GM23338 (cell line): Measurements from ENCODE around the gene PRKCD. TPM values are rescaled to one million over a fixed set of nuclear protein-coding genes. Genes with fewer than 3 reads are reported as not detected.

Experiments used
- ATAC-seq: fragments of 200-7000 bp; cut with Tn5 transposase; 3 replicates; pipeline ENCODE4 v1.9.1; 2020
- DNase-seq: peaks from one replicate; pipeline ENCODE4 v3.0.0-alpha.2; 2015; ENCODE audit warnings: low spot score
- H2AFZ ChIP-seq: fragments of 200-600 bp; sonication (generic); 2 replicates; pipeline ENCODE4 v1.8.0; 2016; ENCODE audit warnings: antibody characterized with exemption, mild to moderate bottlenecking, moderate library complexity
- H3F3A ChIP-seq: fragments of 200-600 bp; sonication (generic); replicated peaks from 2 replicates; pipeline ENCODE4 v1.8.0; 2017; ENCODE audit warnings: antibody characterized with exemption, mixed run types, low read depth
- H3K27ac ChIP-seq: fragments of 200-600 bp; sonication (generic); 2 replicates; pipeline ENCODE4 v1.6.1; 2016; ENCODE audit warnings: low read depth
- H3K27me3 ChIP-seq: fragments of 200-600 bp; sonication (generic); 2 replicates; pipeline ENCODE4 v1.8.0; 2016; ENCODE audit warnings: mild to moderate bottlenecking, mixed run types, moderate library complexity; ENCODE audit not compliant: insufficient read depth
- H3K36me3 ChIP-seq: fragments of 200-600 bp; sonication (generic); 2 replicates; pipeline ENCODE4 v1.8.0; 2016; ENCODE audit warnings: mild to moderate bottlenecking; ENCODE audit not compliant: insufficient read depth
- H3K4me1 ChIP-seq: fragments of 200-600 bp; sonication (generic); 2 replicates; pipeline ENCODE4 v1.8.0; 2016; ENCODE audit warnings: mild to moderate bottlenecking, moderate library complexity; ENCODE audit not compliant: insufficient read depth
- H3K4me2 ChIP-seq: fragments of 200-600 bp; sonication (generic); 2 replicates; pipeline ENCODE4 v1.7.1; 2017; ENCODE audit warnings: mixed run types
- H3K4me3 ChIP-seq: fragments of 200-600 bp; sonication (generic); 2 replicates; pipeline ENCODE4 v1.6.1; 2016; ENCODE audit warnings: mixed run types
- H3K79me2 ChIP-seq: fragments of 200-600 bp; sonication (generic); replicated peaks from 2 replicates; pipeline ENCODE4 v1.8.0; 2017; ENCODE audit warnings: mild to moderate bottlenecking; ENCODE audit not compliant: insufficient read depth
- H3K9me2 ChIP-seq: fragments of 200-600 bp; sonication (generic); 2 replicates; pipeline ENCODE4 v1.8.0; 2017; ENCODE audit not compliant: insufficient read depth
- H4K20me1 ChIP-seq: fragments of 200-600 bp; sonication (generic); replicated peaks from 2 replicates; pipeline ENCODE4 v1.8.0; 2017; ENCODE audit warnings: mild to moderate bottlenecking; ENCODE audit not compliant: insufficient read depth
- H3K27ac Mint-ChIP-seq: 2 replicates; pipeline ENCODE4 v1.8.0; 2020; ENCODE audit warnings: inconsistent platforms, mild to moderate bottlenecking, moderate library complexity, mixed read lengths
- H3K27me3 Mint-ChIP-seq: 3 replicates; pipeline ENCODE4 v1.8.0; 2022; ENCODE audit warnings: low read depth, mild to moderate bottlenecking, moderate library complexity, mixed read lengths, inconsistent platforms; ENCODE audit not compliant: insufficient read depth, poor library complexity
- H3K36me3 Mint-ChIP-seq: 3 replicates; pipeline ENCODE4 v1.8.0; 2021; ENCODE audit warnings: low read depth, mild to moderate bottlenecking, inconsistent platforms, moderate library complexity, mixed read lengths
- H3K4me1 Mint-ChIP-seq: 3 replicates; pipeline ENCODE4 v1.8.0; 2020; ENCODE audit warnings: mild to moderate bottlenecking, inconsistent platforms, mixed read lengths
- H3K4me3 Mint-ChIP-seq: 3 replicates; pipeline ENCODE4 v1.8.0; 2021; ENCODE audit warnings: moderate library complexity, mild to moderate bottlenecking, inconsistent platforms, mixed read lengths
- H3K9me3 Mint-ChIP-seq: 3 replicates; pipeline ENCODE4 v1.8.0; 2020; ENCODE audit warnings: moderate library complexity, mild to moderate bottlenecking, inconsistent platforms, mixed read lengths
- EZH2phosphoT487 ChIP-seq: fragments of 200-600 bp; sonication (generic); IDR thresholded peaks from one replicate; pipeline ENCODE4 v1.8.1; 2018; ENCODE audit warnings: antibody characterized with exemption; ENCODE audit not compliant: unreplicated experiment
- JUNB ChIP-seq: IDR thresholded peaks from one replicate; pipeline ENCODE4 v1.6.1; 2016; ENCODE audit warnings: antibody characterized with exemption; ENCODE audit not compliant: unreplicated experiment
- NANOG ChIP-seq: IDR thresholded peaks from 2 replicates; pipeline ENCODE4 v1.6.1; 2016; ENCODE audit warnings: antibody characterized with exemption, borderline replicate concordance
- POLR2AphosphoS5 ChIP-seq: IDR thresholded peaks from 2 replicates; pipeline ENCODE4 v1.6.1; 2016; ENCODE audit warnings: antibody characterized with exemption, low read depth
- STAT1 ChIP-seq: IDR thresholded peaks from one replicate; pipeline ENCODE4 v1.6.1; 2016; ENCODE audit warnings: antibody characterized with exemption; ENCODE audit not compliant: unreplicated experiment
- ZNF331 ChIP-seq: fragments of 250-450 bp; sonication (Bioruptor Pico); IDR thresholded peaks from 2 replicates; pipeline ENCODE4 v1.5.0; 2020; ENCODE audit warnings: low read depth, mild to moderate bottlenecking, moderate library complexity
- polyA plus RNA-seq: library from polyadenylated mRNA; unstranded; fragments of >200 nt; fragmentation: Nextera tagmentation; extraction: Ambion mirVana; gene quantifications from 2 replicates; pipeline ENCODE4 v1.2.1, GENCODE V29; 2016
- total RNA-seq: library from RNA; depleted of rRNA; stranded (reverse); fragments of >200 nt; shearing (Covaris generic); gene quantifications from 2 replicates; pipeline ENCODE4 v1.2.3, GENCODE V29; 2014
- TF ChIP-seq, protein P1 (sequence below): fragments of 250-450 bp; sonication (Bioruptor Pico); IDR thresholded peaks from 2 replicates; pipeline ENCODE4 v1.5.0; 2020; ENCODE audit warnings: mild to moderate bottlenecking, moderate library complexity
- TF ChIP-seq, protein P2 (sequence below), 2 experiments: fragments of 200-600 bp in 1 of 2; sonication (generic) in 1 of 2; conservative IDR thresholded peaks; 2 replicates each; pipeline versions ENCODE4 v1.5.1 to v1.6.1; 2016 to 2017; ENCODE audit warnings: antibody characterized with exemption in 2 of 2, low read depth in 2 of 2, mild to moderate bottlenecking in 2 of 2, moderate library complexity in 1 of 2
- TF ChIP-seq, protein P3 (sequence below): IDR thresholded peaks from 2 replicates; pipeline ENCODE4 v1.6.1; 2016; ENCODE audit warnings: antibody characterized with exemption
- TF ChIP-seq, protein P4 (sequence below): IDR thresholded peaks from one replicate; pipeline ENCODE4 v1.6.1; 2018; ENCODE audit warnings: antibody characterized with exemption; ENCODE audit not compliant: unreplicated experiment

The PRKCD gene
- total and polyA plus RNA-seq, 2 experiments from 2014 or later: 11.3 to 11.8 TPM

DNA sequence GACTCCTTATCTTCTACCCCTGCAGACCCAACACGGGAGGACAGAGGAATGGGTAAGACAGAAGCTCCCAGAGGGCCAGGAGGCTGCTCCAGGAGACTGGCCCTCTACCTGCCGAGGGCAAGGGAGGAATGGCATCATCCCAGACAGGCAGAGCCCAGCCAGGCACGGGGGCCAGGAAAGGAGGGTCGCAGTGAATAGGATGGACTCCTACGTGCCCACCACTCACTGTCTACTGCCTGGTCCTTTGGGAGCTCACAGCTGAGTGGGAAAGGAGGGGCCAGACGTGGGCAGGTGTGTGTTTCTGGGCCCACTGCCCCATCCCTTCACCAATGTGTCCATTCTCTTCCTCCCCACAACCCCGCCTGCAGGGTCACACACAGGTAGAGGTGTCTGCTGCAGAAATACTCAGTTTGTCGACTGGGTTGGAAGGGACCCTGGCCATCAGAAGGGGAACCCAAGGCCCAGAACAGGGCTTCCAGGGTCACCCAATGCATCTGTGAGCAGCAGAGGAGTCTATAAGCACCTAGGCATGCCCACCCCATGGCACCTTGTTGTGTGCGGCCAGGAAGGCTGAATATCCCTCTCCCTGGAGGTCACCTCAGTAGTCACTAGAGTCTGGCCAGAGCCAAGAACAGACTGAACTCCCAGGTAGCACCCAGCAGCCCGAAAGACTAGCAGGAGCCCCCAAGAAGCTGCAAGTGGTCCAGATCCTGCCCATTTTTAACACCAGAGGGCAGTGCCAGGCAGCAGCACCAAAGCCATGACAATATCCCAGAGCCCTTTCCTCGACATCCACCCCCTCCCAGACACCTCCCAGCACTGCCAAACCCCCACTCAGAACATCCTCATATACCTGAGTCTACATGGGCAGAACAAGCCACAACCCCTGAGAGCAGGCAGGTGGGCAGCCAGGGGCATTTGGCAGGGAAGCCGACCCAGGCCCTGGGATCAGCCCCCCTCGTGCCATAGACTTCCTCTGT, 70.8 kb downstream of the PRKCD start:
- Mint-ChIP-seq H3K36me3 (peaks cover 100% of the 10 kb centered on the region), H3K4me1 (peaks cover 15% of the 10 kb centered on the region), H3K9me3 (no peaks in the 10 kb centered on the region), H3K27me3 (peaks cover 31% of the 10 kb centered on the region), H3K27ac (peak overlapping the region; percentile 48), H3K4me3 (no peak overlapping the region)
- Histone ChIP-seq H3K27ac (no peak overlapping the region), H3K27me3 (no peaks in the 10 kb centered on the region), H3K9me2 (no peaks in the 10 kb centered on the region), H3F3A (peaks cover 74% of the 10 kb centered on the region), H3K4me1 (0 out of 2 replicates have a peak, but pooled peaks cover 2% of the 10 kb centered on the region), H3K79me2 (peaks cover 5% of the 10 kb centered on the region), H4K20me1 (peaks cover 60% of the 10 kb centered on the region), H2AFZ (no peak overlapping the region), H3K4me3 (no peak overlapping the region), H3K4me2 (no peak overlapping the region), H3K36me3 (peaks cover 67% of the 10 kb centered on the region)
- TF ChIP-seq EZH2phosphoT487 (no peak), STAT1 (no peak), ZNF331 (no peak), POLR2AphosphoS5 (peak; percentile 52), JUNB (no peak), NANOG (no peak)
- TF ChIP-seq, protein P1, sequence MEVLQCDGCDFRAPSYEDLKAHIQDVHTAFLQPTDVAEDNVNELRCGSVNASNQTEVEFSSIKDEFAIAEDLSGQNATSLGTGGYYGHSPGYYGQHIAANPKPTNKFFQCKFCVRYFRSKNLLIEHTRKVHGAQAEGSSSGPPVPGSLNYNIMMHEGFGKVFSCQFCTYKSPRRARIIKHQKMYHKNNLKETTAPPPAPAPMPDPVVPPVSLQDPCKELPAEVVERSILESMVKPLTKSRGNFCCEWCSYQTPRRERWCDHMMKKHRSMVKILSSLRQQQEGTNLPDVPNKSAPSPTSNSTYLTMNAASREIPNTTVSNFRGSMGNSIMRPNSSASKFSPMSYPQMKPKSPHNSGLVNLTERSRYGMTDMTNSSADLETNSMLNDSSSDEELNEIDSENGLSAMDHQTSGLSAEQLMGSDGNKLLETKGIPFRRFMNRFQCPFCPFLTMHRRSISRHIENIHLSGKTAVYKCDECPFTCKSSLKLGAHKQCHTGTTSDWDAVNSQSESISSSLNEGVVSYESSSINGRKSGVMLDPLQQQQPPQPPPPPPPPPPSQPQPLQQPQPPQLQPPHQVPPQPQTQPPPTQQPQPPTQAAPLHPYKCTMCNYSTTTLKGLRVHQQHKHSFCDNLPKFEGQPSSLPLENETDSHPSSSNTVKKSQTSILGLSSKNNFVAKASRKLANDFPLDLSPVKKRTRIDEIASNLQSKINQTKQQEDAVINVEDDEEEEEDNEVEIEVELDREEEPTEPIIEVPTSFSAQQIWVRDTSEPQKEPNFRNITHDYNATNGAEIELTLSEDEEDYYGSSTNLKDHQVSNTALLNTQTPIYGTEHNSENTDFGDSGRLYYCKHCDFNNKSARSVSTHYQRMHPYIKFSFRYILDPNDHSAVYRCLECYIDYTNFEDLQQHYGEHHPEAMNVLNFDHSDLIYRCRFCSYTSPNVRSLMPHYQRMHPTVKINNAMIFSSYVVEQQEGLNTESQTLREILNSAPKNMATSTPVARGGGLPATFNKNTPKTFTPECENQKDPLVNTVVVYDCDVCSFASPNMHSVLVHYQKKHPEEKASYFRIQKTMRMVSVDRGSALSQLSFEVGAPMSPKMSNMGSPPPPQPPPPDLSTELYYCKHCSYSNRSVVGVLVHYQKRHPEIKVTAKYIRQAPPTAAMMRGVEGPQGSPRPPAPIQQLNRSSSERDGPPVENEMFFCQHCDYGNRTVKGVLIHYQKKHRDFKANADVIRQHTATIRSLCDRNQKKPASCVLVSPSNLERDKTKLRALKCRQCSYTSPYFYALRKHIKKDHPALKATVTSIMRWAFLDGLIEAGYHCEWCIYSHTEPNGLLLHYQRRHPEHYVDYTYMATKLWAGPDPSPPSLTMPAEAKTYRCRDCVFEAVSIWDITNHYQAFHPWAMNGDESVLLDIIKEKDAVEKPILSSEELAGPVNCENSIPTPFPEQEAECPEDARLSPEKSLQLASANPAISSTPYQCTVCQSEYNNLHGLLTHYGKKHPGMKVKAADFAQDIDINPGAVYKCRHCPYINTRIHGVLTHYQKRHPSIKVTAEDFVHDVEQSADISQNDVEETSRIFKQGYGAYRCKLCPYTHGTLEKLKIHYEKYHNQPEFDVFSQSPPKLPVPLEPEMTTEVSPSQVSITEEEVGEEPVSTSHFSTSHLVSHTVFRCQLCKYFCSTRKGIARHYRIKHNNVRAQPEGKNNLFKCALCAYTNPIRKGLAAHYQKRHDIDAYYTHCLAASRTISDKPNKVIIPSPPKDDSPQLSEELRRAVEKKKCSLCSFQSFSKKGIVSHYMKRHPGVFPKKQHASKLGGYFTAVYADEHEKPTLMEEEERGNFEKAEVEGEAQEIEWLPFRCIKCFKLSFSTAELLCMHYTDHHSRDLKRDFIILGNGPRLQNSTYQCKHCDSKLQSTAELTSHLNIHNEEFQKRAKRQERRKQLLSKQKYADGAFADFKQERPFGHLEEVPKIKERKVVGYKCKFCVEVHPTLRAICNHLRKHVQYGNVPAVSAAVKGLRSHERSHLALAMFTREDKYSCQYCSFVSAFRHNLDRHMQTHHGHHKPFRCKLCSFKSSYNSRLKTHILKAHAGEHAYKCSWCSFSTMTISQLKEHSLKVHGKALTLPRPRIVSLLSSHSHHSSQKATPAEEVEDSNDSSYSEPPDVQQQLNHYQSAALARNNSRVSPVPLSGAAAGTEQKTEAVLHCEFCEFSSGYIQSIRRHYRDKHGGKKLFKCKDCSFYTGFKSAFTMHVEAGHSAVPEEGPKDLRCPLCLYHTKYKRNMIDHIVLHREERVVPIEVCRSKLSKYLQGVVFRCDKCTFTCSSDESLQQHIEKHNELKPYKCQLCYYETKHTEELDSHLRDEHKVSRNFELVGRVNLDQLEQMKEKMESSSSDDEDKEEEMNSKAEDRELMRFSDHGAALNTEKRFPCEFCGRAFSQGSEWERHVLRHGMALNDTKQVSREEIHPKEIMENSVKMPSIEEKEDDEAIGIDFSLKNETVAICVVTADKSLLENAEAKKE (CRISPR knock-in tag): no peak
- TF ChIP-seq, protein P2, sequence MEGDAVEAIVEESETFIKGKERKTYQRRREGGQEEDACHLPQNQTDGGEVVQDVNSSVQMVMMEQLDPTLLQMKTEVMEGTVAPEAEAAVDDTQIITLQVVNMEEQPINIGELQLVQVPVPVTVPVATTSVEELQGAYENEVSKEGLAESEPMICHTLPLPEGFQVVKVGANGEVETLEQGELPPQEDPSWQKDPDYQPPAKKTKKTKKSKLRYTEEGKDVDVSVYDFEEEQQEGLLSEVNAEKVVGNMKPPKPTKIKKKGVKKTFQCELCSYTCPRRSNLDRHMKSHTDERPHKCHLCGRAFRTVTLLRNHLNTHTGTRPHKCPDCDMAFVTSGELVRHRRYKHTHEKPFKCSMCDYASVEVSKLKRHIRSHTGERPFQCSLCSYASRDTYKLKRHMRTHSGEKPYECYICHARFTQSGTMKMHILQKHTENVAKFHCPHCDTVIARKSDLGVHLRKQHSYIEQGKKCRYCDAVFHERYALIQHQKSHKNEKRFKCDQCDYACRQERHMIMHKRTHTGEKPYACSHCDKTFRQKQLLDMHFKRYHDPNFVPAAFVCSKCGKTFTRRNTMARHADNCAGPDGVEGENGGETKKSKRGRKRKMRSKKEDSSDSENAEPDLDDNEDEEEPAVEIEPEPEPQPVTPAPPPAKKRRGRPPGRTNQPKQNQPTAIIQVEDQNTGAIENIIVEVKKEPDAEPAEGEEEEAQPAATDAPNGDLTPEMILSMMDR (conservative IDR thresholded peaks at IDR 0.05; ENCODE audit: low read depth in 2 of 2): peak; percentile 24 to 34; a peak in 3 of 4 replicates
- TF ChIP-seq, protein P3, sequence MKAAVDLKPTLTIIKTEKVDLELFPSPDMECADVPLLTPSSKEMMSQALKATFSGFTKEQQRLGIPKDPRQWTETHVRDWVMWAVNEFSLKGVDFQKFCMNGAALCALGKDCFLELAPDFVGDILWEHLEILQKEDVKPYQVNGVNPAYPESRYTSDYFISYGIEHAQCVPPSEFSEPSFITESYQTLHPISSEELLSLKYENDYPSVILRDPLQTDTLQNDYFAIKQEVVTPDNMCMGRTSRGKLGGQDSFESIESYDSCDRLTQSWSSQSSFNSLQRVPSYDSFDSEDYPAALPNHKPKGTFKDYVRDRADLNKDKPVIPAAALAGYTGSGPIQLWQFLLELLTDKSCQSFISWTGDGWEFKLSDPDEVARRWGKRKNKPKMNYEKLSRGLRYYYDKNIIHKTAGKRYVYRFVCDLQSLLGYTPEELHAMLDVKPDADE: no peak
- TF ChIP-seq, protein P4, sequence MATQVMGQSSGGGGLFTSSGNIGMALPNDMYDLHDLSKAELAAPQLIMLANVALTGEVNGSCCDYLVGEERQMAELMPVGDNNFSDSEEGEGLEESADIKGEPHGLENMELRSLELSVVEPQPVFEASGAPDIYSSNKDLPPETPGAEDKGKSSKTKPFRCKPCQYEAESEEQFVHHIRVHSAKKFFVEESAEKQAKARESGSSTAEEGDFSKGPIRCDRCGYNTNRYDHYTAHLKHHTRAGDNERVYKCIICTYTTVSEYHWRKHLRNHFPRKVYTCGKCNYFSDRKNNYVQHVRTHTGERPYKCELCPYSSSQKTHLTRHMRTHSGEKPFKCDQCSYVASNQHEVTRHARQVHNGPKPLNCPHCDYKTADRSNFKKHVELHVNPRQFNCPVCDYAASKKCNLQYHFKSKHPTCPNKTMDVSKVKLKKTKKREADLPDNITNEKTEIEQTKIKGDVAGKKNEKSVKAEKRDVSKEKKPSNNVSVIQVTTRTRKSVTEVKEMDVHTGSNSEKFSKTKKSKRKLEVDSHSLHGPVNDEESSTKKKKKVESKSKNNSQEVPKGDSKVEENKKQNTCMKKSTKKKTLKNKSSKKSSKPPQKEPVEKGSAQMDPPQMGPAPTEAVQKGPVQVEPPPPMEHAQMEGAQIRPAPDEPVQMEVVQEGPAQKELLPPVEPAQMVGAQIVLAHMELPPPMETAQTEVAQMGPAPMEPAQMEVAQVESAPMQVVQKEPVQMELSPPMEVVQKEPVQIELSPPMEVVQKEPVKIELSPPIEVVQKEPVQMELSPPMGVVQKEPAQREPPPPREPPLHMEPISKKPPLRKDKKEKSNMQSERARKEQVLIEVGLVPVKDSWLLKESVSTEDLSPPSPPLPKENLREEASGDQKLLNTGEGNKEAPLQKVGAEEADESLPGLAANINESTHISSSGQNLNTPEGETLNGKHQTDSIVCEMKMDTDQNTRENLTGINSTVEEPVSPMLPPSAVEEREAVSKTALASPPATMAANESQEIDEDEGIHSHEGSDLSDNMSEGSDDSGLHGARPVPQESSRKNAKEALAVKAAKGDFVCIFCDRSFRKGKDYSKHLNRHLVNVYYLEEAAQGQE: no peak
- DNase-seq (no peak), ATAC-seq (no peak)
